GM21529 (cell line): Measurements from ENCODE around the gene BSPH1.
"Not testable (repeated sequence)": the region's sequence is repeated elsewhere in the genome, so short reads cannot be mapped to it uniquely, and the experiment has no call there.

Source experiments
- ATAC-seq: cut with Tn5 transposase; IDR thresholded peaks from one replicate; pipeline ENCODE4 v1.9.1; 2021; ENCODE audit not compliant: unreplicated experiment

BSPH1 gene

DNA sequence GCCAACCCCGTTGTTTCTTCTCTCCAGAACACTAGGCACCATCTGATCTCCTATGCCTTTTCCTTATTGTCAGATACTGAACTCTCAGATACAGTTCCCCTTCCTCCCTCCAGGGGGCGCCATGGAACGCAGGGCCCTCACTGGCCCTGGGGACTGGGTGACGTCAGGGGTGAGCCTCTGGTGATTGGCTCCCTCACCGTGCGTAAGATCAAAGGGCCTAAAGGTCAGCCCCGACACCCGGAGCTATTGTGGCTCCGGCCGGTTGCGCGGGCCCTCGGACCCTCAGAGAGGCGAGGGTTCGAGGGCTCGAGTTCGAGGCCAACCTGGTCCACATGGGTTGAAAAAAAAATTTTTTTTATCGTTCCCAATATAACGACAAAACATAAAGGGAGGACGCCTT lies 63.4 kb downstream of the BSPH1 start:
- ATAC-seq: not testable (repeated sequence)

DNA sequence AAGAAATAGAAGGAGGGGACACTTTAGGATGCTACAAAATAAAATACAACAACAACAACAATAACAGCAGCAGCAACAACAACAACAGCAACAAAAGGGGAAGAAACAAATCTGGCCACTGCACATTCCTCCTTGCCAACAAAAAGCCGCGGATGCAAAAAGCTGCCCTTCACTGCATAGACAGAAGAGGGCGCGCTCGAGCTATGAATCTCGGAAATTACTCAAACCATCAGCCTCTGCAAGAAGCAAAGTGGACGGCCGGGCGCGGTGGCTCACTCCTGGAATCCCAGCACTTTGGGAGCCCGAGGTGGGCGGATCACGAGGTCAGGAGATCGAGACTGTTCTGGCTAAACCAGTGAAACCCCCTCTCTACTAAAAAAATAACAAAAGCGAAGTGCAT lies 71.9 kb downstream of the BSPH1 start:
- ATAC-seq: not testable (repeated sequence)
